ENCODE results near the gene MPL.
"Not testable (repeated sequence)": the region's sequence is repeated elsewhere in the genome, so short reads cannot be mapped to it uniquely, and the experiment has no call there.

The MPL gene

DNA sequence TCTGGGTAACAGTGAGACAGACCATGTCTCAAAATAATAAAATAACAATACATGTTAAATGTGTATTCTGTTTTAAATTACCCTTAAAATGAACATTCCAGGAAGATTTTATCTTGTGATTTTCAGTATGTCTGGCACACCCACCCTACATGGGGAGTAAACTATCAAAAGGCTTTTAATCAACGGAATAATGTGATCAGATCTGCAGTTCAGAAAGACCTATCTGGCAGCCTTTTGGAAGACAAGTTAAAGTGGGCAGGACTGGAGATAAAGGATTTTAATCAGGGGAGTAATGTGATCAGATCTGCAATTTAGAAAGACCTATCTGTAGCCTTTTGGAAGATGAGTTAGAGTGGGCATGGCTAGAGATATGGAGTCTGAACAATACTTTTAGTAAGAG is 41.9 kb downstream of the MPL start:
- DNase-seq (ENCODE audit: low read depth) = no peak

DNA sequence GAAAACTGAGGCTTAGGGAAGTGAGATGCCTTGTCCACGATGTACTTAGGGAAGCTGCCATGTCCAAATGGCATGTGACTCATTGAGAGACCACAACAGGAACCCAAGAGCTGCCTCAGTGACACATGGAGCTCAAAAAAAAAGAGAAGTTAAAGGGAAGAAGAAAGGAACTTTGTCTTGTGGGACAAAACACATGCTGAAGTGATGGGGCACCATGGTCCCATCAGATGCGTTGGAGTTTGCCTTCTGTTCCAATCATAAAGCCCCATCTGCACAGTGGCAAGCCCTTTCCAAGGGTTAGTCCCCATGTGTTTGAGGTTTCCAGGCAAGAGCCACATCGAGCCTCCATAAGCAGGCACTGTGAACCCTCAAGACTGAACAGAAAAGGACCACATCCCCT is 44.0 kb downstream of the MPL start:
- DNase-seq (ENCODE audit: low read depth) = no peak

DNA sequence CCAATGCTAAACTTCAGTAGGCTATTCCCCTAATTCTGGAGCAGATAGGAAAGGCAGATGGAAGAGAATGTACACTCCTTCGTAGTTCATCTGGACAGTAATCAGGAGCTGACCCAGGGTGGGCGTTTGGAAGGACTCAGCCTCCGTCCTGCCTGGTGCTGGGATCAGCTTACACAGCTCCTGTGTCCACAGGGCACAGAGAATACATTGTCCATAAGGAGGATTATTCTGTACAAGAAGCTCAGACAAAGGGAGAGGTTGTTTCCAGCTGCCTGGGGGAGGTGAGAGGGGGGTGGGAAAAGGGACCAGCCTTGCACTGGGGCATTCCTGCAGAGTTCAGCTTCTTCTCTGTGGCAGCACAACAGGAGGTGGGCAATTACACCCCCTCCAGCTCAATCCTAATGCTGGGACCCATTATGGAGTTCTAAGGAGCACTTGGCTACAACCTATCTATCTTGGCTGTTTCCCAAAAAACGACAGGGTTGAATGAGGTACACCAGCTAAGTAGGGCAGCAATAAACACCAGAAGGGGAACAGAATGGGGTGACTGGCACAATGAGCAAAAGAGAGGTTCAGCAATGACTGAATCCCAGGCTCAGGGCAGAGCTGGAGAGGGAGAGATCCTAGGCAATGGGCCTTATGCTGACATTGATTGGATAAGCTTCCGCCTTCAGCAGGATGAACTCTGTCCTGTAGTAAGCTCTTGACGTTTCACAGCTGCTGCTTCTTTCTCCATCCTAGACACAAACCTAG is 44.6 kb downstream of the MPL start:
- no peak for DNase-seq (ENCODE audit: low read depth)

DNA sequence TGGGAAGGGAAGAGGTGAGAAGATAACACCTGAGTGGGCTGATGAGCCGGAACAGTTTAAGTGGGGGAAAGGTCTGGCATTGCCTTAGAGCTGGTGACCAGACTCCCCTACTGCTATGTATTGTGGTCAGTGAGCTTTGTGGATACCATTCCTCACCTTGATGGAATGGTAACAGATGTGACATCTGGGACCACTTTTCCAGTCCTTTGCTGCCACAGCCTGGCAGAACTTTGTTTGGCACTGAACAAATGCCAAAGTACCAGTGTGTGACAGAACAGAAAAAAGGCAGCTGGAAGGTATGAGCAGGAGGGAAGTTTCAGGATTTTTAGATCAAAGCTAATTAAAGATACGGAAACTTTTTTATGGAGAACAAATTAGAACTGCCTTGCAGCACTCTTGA is 45.8 kb downstream of the MPL start:
- DNase-seq (ENCODE audit: low read depth) = no peak

DNA sequence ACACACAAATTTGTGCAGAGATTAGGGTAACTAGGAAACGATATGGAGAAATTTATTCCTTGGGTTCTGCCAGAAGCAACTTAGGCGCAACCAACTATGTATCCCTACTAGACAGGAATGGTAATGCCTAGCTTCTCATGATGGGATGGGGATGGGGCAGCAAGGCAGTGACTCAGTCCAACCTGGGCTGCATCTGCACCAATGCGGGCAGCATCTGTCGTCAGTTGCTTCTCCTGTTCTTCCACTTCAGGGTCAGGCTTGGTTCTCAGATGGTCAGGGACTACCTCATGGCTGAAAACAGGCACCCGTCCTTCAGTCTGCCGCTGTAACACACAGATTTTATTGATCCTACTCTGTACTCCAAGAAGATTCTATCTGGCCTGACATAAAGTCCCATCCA is 49.1 kb downstream of the MPL start:
- no peak for DNase-seq (ENCODE audit: low read depth)

DNA sequence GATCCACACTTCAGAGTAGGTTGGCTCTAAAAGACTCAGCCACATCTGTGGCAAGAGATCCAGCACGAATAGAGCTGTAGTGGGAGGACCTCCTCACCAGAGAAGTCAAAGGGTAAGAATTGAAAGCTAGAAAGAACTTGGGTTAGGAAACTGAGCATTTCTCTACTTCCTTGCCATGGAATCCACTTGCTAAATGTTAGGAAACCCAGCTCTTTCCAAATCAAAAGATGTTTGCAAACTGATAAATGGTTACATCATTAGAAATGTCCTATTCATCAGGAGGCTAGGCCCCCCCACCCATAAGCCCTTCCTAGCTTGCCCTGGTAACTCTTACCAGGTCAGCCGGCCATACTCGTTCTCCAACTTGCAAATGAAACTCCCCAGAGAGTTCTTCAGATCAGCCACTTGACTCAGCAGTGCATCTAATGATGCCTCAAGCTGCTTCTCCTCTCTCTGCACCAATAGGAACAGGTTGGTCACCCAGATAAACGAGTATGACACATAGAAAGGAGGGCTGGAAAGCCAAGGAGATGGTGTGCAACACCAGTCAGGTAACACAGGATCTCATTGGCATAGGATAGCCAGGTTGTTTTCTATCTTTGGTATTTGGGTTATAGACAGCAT is 50.5 kb downstream of the MPL start:
- DNase-seq (ENCODE audit: low read depth) = no peak

DNA sequence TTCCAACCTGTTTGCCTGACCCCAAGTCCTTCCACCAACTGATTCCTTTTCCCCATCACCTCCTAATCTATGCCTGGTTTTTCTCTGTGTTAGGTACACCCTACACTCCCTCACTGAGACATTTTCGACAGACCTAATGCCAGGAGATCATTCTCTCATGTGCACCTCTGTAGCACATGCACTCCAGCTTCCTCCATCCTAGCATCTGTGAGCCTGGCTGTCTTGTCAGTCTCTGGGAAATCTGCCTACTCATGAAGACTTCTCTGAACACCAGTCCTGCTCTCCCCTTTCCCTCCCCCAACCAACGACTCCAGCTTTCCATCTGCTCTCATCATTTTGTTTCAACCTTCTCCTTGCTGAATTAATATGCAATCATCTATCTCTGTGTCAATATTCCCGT is 51.0 kb downstream of the MPL start:
- DNase-seq (ENCODE audit: low read depth) = no peak

DNA sequence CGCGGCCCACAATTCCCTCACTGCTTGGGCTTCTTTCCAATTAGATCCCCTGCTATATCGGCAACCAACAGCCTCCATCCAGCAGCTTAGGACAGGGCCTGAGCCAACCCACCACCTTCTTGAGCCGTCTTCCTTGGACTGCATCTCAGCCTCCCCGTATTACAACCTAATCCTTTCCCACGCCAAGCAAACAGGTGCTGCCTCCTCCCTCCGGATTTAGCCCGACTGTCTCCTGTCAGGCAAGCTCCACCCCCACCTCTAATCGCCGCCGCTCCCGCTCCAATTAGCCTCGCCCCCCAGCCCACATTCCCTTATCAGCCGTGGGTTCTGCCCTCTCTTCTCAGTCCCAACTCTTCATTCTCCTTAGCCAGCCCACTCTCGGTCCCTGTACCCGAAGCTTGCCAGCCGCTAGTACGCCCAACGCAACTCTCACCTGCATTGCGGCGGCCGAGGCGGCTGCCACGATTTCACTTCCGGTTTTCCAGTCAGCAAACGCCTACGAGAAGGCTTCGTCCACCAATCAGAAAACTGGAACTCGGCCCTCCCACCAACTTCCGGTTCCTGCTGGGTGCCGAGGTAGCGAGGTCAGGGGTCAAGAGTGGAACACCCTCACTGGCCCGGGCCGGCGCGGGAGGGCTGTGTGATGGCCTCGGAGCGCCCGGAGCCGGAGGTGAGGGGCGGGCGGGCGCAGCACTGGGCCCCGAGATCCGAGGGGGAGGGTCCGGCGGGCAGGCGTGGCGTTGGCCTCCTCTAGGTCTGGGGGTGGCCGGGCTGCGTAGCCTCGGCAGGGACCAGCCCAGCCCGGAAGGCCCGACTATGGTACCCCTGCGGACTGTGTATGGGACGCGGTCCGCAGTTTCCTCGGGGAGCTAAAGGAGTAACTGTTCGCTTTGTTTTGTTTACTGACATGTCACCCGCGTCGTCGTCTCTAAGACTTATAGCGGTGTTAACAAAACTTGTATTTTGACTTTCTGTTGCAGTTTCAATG is 52.0 kb downstream of the MPL start, which contains the start of the genes MED8 and SZT2:
TSS of gene MED8 (minus strand) at position 475 of the 988 bp plus-strand sequence. CDS start at position 439, 36 bp downstream.
TSS of gene SZT2 (plus strand) at position 574 of the 988 bp plus-strand sequence. CDS start at position 644, 70 bp downstream.
- peak; percentile 90 for DNase-seq (ENCODE audit: low read depth)

DNA sequence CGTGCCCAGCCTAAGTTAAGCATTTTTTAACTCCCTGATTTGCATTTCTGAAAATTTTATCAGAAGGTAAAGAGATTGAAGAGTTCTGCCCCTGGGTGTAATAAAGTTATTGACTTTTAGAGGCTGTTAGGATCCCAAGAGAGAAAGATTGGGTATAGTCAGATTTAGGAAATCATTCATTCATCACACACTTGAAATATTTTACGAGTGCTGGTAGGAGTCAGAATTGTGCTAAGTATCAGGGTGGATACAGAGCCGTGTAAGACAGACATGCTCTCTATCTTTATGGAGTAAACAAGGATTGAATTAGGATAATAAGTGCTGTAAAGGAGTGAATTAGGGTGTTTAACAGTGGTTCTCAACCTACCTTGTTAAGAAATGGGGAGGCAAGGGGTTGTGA is 55.1 kb downstream of the MPL start:
- DNase-seq (ENCODE audit: low read depth) = no peak

DNA sequence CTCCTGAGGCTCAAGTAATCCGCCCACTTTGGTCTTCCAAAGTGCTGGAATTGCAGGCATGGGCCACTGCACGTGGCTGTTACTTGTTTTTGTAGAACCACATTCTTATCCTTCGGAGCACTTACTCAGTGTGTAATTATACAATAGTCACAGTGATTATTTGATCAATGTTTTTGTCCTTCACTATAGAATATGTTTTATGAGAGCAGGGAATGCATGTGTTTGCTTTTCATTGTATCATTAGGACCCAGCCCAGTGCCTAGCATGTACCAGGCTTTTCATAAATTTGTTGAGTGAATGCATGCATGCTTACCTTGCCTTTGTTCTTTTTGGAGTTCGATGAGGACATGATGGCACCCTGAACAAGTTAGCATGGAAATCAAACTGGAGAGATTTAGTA is 57.9 kb downstream of the MPL start:
- DNase-seq (ENCODE audit: low read depth) = no peak

DNA sequence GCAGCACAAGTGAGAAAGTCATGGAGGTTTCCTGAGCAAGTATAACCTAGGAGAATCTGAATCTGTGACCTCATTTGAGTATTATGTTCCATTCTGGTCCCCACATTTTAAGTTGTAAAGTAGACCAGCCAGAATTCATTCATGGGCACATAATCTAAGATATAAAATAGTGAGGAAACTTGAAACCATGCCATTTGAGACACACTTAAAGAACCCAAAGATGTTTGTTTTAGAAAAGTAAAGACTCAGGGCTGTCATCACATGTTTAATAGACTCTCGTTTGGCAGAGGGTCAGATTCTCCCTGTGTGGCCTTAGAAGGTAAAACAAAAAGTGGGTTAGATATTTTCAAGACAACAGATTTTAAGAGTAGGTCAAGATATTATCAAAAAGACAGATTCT is 58.4 kb downstream of the MPL start:
- DNase-seq (ENCODE audit: low read depth) = no peak

DNA sequence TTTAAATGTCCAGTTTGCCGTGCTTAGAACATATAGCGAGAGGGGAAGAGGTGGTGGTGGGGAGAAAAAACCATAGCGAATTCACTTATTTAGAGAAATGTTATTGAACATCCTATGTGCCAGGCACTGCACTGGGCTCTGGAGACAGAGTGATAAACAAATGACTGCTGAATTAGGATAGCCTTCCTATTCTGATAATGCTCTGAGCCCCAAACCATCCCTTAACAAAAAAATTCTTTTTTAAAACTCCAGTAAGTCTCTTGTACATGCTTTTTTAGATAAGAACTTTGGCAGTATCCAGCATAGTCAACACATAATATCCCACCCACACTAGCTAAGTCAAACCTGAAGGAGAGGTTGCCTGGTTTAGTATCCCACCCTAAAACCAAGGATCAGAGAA is 60.6 kb downstream of the MPL start:
- no peak for DNase-seq (ENCODE audit: low read depth)

DNA sequence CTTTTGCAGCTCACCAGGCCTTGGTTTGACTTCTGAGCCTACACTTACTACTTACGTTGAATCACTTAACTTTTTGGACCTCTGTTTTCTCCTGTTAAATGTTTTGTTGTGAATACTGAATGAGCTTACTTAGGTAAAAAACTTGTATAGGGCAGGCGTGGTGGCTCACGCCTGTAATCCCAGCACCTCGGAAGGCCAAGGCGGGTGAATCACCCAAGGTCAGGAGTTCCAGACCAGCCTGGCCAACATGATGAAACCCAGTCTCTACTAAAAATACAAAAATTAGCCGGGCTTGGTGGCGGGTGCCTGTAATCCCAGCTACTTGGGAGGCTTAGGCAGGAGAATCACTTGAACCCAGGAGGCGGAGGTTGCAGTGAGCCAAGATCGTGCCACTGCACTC is 62.8 kb downstream of the MPL start:
- not testable (repeated sequence) for DNase-seq (ENCODE audit: low read depth)

DNA sequence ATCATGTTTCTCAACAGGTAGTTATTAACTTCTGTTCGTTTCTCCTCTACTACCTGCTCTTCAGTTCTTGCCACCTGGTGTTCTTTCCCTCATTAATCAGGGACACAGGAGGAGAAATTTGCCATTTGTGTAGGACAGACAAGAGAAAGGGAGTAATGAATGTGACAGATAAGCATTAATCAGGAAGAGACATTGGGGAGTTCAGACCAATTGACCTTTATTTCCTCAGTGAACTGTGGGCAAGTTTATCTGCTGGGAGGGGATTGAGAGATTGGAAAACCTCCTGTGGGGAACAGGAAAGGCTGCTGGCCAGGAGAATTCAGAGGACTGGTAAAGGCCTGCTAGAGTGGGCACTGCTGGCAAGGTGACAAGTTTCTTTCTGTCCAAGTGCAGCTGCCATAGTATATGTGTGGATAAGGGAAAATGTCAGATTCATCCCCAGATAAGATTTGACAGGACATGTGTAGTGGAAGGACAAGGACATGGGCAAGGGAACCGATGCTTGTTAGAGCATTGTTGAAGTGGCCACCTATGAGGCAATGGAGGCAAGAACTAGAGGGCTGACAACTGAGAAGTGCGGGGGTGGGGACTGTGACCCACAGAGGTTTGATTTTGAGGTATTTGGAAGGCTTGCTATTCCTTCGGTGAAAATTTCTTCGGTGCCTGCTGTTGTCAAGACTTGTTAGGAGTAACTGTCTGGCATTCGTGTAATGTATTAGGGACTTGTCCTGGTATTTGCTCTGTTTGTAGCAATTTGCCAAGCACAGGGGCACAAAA is 64.7 kb downstream of the MPL start:
- no peak for DNase-seq (ENCODE audit: low read depth)
